ENCODE data around the gene DACH2. TPM values are rescaled to one million over a fixed set of nuclear protein-coding genes. Genes with fewer than 3 reads are reported as not detected.

DACH2 gene
- total RNA-seq, 1 donor, result not detected

GRCh38 chrX:86295293-86295692, 147.0 kb downstream of the DACH2 start:
- DNase-seq (ENCODE audit: low read depth in 2 of 3, low spot score in 2 of 3), result no peak

- DNase-seq (ENCODE audit: low read depth in 2 of 3, low spot score in 2 of 3), result no peak
These were observed 174.7 kb downstream of the DACH2 start for GRCh38 chrX:86322913-86323312.

GRCh38 chrX:86329174-86329573, 180.9 kb downstream of the DACH2 start:
- no peak for DNase-seq (ENCODE audit: low read depth in 2 of 3, low spot score in 2 of 3)

GRCh38 chrX:86348669-86349068, 200.4 kb downstream of the DACH2 start:
- DNase-seq (ENCODE audit: low read depth in 2 of 3, low spot score in 2 of 3), result no peak

GRCh38 chrX:86349115-86349514, 200.9 kb downstream of the DACH2 start:
- DNase-seq (ENCODE audit: low read depth in 2 of 3, low spot score in 2 of 3), result no peak

- DNase-seq (ENCODE audit: low read depth in 2 of 3, low spot score in 2 of 3), result no peak
These were observed 221.8 kb downstream of the DACH2 start for GRCh38 chrX:86369847-86370630.

- no peak for DNase-seq (ENCODE audit: low read depth in 2 of 3, low spot score in 2 of 3)
These were observed 222.7 kb downstream of the DACH2 start for GRCh38 chrX:86370927-86371326.

- no peak for DNase-seq (ENCODE audit: low read depth in 2 of 3, low spot score in 2 of 3)
These were observed 231.0 kb downstream of the DACH2 start for GRCh38 chrX:86379209-86379608.

GRCh38 chrX:86383681-86384540, 235.7 kb downstream of the DACH2 start:
- no peak for DNase-seq (ENCODE audit: low read depth in 2 of 3, low spot score in 2 of 3)

GRCh38 chrX:86407371-86407770, 259.1 kb downstream of the DACH2 start:
- DNase-seq (ENCODE audit: low read depth in 2 of 3, low spot score in 2 of 3), result no peak

- DNase-seq (ENCODE audit: low read depth in 2 of 3, low spot score in 2 of 3), result no peak
These were observed 273.5 kb downstream of the DACH2 start for GRCh38 chrX:86421771-86422170.

GRCh38 chrX:86436116-86436515, 287.9 kb downstream of the DACH2 start:
- no peak for DNase-seq (ENCODE audit: low read depth in 2 of 3, low spot score in 2 of 3)

- DNase-seq (ENCODE audit: low read depth in 2 of 3, low spot score in 2 of 3), result no peak
These were observed 307.2 kb downstream of the DACH2 start for GRCh38 chrX:86455495-86455894.

GRCh38 chrX:86460760-86461159, 312.5 kb downstream of the DACH2 start:
- no peak for DNase-seq (ENCODE audit: low read depth in 2 of 3, low spot score in 2 of 3)

GRCh38 chrX:86504297-86504696, 356.0 kb downstream of the DACH2 start:
- no peak for DNase-seq (ENCODE audit: low read depth in 2 of 3, low spot score in 2 of 3)

- DNase-seq (ENCODE audit: low read depth in 2 of 3, low spot score in 2 of 3), result no peak
These were observed 359.1 kb downstream of the DACH2 start for GRCh38 chrX:86507331-86507730.

GRCh38 chrX:86579777-86580176, 431.5 kb downstream of the DACH2 start:
- DNase-seq (ENCODE audit: low read depth in 2 of 3, low spot score in 2 of 3), result no peak

GRCh38 chrX:86604607-86605006, 456.4 kb downstream of the DACH2 start:
- no peak for DNase-seq (ENCODE audit: low read depth in 2 of 3, low spot score in 2 of 3)

GRCh38 chrX:86696951-86697350, 548.7 kb downstream of the DACH2 start:
- no peak for DNase-seq (ENCODE audit: low read depth in 2 of 3, low spot score in 2 of 3)

- no peak for DNase-seq (ENCODE audit: low read depth in 2 of 3, low spot score in 2 of 3)
These were observed 563.4 kb downstream of the DACH2 start for GRCh38 chrX:86711531-86712180.

- DNase-seq (ENCODE audit: low read depth in 2 of 3, low spot score in 2 of 3), result no peak
These were observed 566.2 kb downstream of the DACH2 start for GRCh38 chrX:86714441-86714840.
